CD4-positive, alpha-beta T cell treated with Interleukin-17A for 4 hours (primary cell): ENCODE data around the gene SCN5A.
A peak's percentile ranks its signal among the peaks of the same experiment; 100 is the strongest.

Source experiments
- DNase-seq: peaks from one replicate; pipeline ENCODE4 v3.0.0-alpha.2; 2020; ENCODE audit warnings: mixed read lengths

The SCN5A gene

DNA sequence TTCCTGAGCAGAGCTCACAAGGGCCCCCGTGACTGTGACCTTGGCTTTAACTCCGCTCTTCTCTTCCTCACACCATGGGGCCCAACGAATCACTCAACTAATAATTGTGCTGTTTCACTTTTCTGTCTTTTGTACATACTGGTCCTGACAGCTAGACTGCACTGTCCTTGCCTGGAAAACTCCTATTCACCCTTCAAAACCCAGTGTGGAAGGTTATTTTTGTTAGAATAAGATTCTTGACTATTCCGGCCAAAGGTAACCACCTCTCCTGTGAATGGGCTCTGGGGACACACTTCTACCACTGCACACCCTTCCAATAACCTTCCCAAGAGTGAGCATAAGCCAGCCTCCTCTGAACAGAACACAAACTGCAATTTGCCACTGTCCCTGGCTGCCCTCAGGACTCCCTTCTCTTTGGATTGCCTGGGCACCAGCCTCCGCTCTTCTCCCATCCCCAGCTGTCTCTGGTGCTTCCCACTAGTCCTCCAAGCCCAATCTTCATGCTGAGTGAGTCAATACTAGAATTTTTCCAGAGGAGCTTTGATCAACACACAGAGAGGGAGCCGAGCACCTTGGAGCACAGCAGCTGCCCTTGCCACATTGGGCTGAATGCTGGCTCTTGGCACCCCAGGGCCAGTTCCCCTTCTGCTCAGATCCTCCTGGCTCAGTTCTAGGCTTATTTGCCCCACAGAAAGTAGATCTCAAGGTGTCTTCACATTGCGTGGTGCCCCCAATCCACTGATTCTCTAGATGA is 2.1 kb downstream of the SCN5A start:
- no peak for DNase-seq

DNA sequence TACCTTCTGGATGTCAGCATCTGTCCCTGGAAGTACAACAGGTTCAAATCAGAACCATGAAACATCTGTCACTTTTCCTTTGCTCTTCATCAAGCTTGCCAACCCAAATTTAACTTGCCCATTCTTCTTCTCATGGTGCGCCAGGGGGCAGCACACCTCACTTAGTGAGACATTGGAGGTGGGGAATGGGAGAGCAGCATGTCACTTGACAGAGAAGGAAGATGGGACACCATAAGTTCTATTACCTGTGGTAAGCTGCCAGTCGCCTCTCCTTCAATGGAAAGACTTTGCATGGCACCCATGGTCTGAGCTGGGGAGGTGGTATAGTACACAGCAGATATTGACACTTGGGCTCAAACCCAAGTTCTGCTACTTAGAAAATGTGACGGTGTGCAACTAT is 2.9 kb downstream of the SCN5A start:
- DNase-seq = peak; percentile 25

DNA sequence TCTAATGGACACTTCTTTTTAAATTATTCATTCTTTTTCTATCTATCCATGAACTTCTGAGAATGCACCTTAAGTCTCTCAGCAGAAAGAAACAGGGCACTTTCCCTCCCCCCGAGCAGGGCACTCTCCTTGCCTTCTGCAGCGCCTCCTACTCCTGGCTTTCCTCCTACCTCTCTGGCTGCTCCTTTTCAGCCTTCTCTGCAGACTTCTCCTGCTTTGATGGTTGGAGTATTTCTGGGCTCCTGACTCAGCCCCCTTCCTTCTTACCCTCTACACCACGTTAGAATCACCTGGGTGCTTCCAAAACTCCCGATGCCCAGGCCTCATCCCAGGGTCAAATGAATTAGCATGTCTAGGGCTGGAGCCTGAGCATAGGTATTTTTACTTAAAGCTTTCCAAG is 3.4 kb downstream of the SCN5A start:
- no peak for DNase-seq

DNA sequence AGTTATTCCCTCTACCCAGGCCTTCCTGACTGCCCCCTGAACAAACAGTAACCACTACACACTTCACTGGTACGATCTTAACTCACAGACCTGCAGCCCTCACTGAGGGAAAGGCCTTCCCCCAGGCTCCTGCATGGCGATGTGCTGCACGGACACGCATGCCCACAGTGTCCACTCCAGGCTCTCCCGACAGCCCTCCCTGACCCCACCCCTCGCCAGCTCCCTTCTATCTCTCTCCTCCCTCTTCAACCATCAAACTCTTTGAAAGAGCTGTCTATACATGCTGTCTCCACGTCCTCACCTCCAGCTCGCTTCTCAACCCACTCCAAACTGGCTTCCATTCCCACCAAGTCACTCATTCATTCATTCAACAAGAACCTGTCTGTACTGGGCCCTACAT is 3.9 kb downstream of the SCN5A start:
- no peak for DNase-seq

DNA sequence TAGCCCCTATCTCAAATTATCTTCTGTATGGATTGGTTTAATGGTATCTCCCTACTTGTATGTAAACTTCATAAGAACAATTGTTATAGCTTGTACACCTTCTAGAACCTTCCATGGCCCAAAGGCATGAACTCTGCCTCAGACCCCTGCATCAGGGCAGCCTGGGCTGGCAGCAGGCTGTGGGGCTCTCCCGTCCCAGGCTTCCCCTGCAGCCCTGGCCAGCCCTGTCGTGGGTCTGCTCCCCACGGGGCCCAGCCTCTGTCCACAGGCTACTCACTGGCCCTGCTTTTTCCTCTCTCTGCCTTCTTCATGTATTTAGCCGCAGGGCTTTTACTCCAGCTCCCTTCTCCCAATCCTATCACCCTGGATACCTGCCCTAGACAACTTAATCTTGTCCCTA is 4.4 kb downstream of the SCN5A start:
- DNase-seq = no peak

DNA sequence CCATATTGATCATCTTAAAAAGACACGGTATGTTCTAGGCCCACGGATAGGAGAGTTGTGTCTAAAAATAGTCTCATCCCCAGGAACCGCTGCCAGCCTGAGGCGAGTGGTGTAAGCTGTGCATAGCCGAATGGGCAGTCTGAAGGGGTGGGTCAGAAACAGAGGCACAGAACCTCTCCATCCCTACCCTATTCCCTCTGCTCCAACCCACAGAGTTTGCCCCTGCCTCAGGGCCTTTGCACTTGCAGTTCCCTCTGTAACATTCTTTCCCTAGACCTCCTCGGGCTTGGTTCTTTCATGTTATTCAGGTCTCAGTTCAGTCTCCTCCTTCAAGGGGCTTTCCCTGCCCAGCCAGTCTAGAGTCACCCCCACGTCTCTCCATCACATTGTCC is 4.8 kb downstream of the SCN5A start:
- no peak for DNase-seq

DNA sequence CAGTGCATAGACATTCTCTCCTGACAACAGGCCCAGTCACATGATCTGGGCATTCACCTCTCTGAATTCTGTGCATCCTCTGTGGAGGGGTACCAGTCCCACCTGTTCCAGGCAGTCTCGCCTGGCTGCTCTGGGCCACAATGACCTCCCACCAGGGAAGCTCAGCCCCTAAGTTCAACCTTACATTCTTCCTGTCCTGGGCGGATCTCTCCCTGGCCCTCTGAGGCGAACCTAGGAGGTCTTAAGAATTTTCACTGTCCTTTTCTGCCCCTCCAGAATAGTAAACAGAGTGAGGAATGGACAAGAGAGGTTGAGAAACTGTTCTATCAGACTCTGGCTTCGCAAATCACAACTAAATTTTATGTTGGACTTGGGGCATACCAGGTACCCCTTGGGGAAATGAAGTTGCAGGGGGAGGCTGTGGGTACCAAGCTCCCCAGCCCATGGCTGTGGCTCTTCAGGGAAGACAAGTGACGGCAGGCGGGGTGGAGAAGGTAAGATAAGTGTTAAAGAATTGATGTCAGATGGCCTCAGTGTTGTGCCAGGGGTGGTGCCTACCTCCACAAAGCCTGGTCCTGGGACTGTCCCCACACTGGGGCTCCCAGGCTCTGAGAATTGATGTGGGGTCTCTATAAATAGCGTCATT is 5.3 kb downstream of the SCN5A start:
- DNase-seq = no peak

DNA sequence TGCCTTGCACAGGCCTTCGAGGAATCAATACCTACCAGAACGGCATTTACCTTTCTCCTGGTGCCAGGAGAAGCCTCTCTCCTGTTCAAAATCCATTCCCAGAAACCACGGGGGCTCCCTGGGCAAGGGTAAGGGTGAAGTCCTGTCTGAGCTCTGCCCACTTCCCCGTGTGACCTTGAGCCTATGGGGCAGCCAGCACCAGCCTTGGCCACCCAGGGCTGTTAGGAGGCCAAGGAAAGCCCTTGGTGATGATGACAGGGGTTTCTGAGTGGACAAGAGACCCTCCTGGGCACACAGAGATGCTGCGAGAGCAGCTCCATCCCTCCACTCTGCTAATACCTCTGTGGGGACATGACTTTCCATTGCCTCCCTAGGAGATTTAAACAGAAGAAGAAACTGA is 5.9 kb downstream of the SCN5A start:
- no peak for DNase-seq

DNA sequence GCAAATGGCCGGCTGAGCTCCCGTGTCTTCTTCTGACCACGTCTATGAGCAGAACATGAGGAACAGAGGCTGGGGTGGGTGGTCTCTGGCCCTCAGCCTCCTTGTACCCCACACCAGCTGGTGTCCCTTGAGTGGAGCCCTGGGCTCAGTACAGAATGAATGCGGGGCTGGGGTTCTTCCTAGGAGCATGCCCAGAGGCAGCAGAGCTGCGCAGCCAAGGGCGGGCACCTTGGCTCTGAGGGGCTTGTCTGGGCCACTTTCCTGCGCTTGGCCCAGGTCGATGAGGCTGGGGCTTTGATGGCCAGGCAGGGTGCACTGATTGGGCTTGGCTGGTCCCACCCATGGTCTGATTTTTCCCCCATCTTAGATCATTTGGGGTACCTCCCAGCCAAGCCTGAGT is 6.4 kb downstream of the SCN5A start:
- DNase-seq = no peak

DNA sequence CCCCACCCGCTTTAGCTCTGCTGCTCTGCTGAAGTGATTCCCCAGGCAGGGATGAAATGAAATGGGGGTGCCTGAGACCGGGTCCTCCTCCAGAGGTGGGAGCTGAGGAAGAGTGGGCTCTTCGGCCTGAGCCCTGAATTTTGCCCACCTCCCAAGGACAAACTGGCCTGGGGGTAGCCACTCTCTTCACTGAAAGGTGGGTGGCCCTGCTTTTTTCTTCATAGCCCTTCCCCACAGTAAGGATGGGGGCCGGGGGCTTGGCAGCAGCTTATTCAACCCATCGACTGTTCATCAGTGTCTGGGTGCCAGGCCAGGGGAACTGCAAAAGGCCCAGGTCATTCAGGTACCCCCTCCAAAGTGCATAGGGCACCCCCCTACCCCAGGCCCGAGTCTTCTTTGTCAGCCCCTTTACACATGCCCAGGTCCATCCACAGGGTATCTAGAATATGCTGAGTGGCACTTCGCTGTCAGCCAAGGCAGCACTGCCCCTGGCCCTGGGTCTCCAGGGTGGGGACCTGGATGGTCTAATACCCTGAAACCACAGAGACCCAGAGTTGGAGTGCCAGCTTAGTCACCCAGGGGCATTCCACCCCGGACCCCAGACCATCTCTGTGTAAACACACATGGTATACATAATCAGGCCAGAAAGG is 7.9 kb downstream of the SCN5A start:
- DNase-seq = no peak

DNA sequence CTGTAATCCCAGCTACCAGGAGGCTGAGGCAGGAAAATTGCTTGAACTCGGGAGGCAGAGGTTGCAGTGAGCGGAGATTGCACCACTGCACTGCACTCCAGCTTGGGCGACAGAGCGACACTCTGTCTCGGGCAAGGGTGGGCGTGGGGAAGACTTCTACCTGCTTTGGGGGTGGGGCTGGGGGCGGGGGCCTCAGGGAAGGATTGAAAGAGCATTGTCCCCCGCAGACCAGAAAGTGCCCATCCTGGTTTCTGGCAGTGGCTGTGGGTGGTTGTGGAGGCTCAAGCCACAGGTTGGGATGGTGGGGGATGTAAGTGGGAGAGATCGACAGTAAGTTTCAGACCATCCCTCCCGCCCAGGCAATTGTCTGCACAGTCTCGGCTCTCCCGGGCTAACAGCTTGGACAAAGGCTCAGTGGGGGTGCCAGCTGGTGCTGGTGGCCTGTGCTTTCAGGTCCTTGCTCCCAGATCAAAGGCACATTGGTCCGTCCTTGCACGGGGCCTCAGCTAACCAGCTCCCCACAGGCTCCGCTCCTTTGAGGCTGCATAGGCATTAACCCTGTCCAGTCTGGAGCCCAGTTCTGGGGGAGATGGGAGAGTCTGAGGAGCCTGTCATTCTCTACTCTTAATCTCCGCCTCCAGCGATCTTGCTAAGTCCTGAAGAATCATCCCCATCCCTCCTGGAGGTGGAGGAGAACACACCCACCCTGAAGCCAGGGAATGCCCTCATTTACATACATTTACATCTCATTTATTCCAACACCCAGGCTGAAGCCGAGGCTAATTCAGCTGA is 8.6 kb downstream of the SCN5A start:
- DNase-seq = no peak

DNA sequence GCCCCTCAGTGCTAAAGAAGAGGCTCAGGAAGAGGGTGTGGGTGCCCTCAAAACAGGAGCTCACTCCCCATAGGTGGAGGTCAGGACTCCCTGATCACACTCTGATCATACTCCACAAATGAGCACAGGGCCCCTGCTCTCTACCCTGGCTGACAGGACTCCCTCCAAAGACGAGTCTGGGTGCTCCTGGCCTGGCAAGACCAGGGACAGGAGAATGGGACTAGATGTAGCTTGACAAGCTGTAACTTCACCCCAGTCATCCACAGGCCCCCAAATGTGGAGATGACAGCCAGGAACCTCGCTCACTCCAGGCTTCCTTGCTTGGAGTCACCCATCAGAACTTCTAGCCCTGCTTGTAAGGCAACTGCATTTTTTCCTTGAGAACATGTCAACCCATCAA is 11.1 kb downstream of the SCN5A start:
- DNase-seq = no peak

DNA sequence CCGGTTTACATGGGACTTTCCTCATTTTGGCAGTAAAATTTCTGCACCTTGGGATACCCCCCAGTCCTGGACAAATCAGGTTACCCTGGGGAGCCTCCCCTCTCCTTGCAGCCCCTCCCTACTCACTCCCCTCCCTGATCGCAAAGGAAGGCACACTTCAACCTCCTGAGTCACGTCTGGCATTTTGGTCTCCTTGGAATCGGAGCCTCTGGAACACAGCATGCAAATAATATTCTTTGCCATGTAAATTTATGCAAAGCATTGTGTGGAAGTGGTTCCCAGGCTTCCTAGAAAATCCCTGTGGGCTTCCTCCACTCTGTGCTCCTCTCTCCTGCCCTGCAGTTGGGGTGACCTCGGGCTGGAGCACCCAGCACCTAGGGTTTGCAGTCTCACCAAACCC is 11.6 kb downstream of the SCN5A start:
- no peak for DNase-seq

DNA sequence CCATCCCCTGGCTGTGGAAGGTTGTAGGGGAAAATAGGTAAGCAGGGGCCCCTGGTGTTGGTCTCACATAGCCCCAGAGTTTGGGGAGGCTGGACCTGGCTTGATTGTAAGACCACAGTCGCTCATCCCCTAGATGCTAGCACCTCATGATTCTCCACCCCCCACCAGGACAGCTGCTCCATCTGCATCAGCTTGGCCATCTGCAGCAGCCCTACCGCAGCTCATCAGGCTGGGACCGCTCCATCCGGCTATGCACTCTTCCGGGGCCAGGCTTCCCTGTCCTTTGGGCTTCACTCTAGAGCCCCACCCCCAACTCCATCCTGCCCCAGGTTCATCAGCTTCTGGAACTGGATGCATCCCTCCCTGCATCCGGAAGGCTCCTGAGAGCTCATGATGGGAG is 12.6 kb downstream of the SCN5A start:
- no peak for DNase-seq

DNA sequence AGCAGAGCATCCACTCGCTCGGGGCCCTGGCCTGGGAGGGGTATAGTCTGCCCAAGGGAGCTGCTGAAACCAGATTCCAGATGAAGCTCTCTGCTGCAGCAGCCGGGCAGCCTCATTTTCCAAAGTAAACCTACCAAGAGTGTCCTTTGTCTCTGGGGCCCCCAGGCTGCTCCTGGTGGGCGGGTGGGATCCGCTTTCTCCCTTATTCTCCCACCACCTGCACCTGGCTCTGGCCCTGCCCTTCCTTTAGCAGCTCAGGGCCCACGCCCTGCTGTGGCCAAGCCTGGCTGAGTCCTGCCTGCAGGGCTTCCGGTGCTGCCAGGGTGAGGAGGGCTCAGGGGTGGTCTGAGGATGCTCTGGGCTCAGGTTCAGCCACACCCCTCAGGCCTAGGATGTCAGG is 13.0 kb downstream of the SCN5A start:
- no peak for DNase-seq

DNA sequence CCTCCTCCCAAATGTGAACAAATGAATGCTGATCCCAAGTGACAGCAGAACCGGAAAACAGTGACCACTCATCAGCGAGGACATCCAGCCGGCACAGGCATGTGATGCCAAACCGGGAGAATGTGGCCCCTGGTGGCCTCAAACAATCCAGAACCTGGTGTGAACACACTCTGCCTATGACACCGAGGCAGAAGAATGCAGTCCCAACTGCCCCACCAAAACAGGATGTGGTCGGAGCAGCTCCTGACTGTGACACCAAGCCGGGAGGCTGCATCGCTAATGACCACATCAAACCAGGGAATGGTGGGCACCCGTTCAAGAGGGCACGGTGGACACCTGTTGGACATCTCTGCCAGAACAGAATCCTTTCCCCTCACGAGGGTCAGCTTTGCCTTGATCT is 15.4 kb downstream of the SCN5A start:
- no peak for DNase-seq

DNA sequence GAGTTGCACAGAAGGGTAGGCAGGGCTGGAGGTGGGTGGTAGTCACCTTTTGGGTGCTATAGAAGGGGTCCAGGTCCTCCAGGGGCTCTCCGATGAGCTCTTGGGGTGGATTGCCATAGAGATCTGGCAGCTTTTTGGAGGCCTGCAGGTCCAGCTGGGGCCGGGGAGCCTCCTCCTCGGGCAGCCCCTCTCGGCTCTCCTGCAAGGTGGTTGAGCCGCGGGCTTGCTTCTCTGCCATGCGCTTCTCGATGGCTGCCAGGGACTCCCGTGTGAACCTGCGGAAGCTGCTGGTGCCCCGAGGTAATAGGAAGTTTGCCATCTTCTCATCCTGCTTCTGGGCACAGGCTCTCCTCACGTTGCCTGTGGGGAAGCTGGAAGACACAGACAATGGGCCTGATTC is 16.5 kb downstream of the SCN5A start:
- no peak for DNase-seq

DNA sequence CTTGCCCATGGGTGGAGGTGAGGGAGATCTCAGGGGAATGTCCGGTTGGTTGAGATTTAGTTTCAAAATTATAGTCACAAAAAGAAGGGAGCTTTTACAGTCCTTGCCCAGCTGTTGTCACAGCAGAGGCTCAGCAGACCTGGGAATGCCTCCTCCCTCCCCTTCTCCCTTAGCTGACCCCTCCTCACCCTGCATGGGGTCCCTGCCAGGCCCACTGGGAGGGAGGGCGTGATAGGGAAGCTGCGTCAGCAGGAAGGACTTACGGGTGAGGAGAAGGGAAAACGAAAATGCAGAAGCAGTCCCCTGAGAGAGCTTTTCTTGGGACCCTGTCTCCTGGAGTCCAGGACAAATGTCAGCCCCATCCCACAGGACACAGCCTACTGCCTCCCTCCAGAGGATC is 18.9 kb downstream of the SCN5A start:
- DNase-seq = no peak

DNA sequence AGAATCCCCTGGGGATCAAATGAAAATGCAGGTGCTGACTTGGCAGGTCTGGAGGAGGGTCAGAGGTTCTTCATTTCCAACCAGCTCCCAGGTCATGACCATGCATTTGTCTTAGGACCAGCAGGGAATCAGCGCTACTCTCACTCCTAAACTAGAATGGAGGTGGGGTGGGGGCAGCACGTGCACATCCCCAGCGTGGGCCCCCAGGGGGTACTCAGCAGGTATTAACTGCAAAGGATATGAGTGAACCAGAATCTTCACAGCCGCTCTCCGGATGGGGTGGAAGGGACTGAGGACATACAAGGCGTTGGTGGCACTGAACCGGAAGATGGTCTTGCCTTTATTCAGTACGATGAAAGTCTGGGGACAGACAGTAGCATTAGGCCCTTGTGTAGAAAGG is 19.4 kb downstream of the SCN5A start:
- no peak for DNase-seq

DNA sequence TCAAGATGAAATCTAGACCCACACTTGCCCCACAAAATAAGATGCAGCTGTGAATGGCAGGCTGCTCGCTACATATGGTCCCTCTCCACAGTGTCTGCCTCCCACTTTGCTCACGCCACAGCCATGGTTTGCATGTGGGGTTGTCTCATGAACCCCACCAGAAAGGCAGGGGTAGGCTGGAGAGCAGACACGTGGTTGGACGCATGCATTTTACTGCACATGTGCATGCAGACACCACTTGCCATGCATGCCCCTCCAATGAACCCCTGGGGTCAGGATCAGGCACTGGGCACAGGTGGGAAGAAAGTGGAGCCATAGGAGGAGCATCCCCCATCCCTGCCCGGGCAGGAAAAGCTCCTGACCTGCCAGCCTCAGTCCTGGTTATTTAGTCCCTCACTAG is 20.7 kb downstream of the SCN5A start:
- DNase-seq = no peak

DNA sequence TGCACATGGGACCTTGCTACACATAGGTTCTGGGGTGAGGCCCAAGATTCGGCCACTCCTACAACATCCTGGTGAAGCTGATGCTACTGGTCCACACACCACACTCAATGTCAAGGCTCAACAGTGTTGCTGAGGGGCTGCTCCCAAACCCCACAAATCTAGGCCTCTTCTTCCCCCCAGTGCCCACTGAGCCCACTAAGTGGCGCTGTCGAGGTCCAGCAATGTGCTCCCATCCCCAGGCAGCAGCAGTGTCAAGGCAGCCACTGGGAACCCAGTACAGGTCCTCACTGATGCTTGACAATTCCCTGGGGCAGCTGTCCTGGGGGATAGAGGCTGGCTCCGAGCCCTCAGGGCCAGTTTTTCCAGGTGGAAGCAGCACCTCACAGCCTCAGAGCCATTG is 21.5 kb downstream of the SCN5A start:
- DNase-seq = peak; percentile 11

DNA sequence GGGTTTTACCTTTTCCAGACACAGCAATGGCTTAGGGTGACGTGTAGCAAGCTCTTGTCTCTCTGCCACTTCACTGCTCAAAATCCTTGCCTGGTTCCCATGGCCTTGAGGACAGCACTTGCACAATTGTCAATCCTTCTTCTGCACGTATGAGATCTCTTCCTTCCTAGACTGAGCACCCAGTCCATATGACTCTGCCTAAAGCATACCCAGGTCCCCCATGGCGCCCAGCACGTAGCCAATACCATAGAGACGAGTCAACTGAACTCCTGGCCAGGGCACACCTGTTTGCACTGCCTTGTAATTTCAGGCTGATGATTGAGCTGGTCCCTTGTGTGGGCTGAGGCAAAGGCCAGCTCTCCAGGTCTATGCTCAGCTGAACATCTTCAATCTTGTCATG is 23.3 kb downstream of the SCN5A start:
- no peak for DNase-seq

DNA sequence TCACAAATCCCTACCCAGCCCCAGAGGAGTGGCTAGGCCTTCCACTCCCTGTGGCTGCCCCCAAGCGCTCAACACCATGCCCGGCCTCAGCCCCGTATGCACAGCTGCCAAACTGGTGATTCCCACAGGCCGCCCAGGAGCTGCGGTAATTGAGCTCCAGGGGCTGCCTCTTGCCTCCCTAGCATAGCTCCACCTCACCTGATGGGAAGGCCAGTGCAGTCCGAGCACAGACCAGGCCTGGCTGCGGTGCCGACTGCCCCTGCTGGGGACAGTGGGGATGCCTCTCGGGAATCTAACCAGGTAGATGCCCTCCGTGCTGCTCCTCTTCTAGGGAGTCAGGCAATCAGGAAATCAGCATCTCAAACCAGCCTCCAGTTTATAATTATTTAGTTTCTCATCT is 25.9 kb downstream of the SCN5A start:
- no peak for DNase-seq

DNA sequence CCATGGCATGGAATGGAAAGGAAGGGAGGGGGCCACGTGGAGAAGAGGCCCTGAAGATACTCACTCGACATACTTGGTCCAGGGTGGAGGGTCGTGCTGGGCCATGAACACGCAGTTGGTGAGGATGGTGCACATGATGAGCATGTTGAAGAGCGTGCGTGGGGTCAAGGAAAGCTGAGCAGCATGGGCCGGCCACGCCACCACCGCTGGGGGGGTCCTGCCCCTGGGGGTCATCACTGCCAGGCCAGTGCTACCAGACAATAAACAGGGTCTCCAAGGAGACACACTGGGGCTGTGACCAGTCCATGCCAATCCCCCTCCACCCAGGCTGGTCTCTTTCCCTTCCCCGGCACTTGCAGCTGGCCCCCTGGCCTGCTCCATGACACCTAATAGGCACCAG is 27.2 kb downstream of the SCN5A start:
- DNase-seq = no peak
